GM23338 (cell line): ENCODE measurements around the gene TMPRSS3. TPM values are rescaled to one million over a fixed set of nuclear protein-coding genes. Genes with fewer than 3 reads are reported as not detected.

ENCODE experiments used
- ATAC-seq: fragments of 200-7000 bp; cut with Tn5 transposase; 3 replicates; pipeline ENCODE4 v1.9.1; 2020
- DNase-seq: peaks from one replicate; pipeline ENCODE4 v3.0.0-alpha.2; 2015; ENCODE audit warnings: low spot score
- H2AFZ ChIP-seq: fragments of 200-600 bp; sonication (generic); 2 replicates; pipeline ENCODE4 v1.8.0; 2016; ENCODE audit warnings: antibody characterized with exemption, mild to moderate bottlenecking, moderate library complexity
- H3F3A ChIP-seq: fragments of 200-600 bp; sonication (generic); replicated peaks from 2 replicates; pipeline ENCODE4 v1.8.0; 2017; ENCODE audit warnings: antibody characterized with exemption, mixed run types, low read depth
- H3K27ac ChIP-seq: fragments of 200-600 bp; sonication (generic); 2 replicates; pipeline ENCODE4 v1.6.1; 2016; ENCODE audit warnings: low read depth
- H3K27me3 ChIP-seq: fragments of 200-600 bp; sonication (generic); 2 replicates; pipeline ENCODE4 v1.8.0; 2016; ENCODE audit warnings: mild to moderate bottlenecking, mixed run types, moderate library complexity; ENCODE audit not compliant: insufficient read depth
- H3K36me3 ChIP-seq: fragments of 200-600 bp; sonication (generic); 2 replicates; pipeline ENCODE4 v1.8.0; 2016; ENCODE audit warnings: mild to moderate bottlenecking; ENCODE audit not compliant: insufficient read depth
- H3K4me1 ChIP-seq: fragments of 200-600 bp; sonication (generic); 2 replicates; pipeline ENCODE4 v1.8.0; 2016; ENCODE audit warnings: mild to moderate bottlenecking, moderate library complexity; ENCODE audit not compliant: insufficient read depth
- H3K4me2 ChIP-seq: fragments of 200-600 bp; sonication (generic); 2 replicates; pipeline ENCODE4 v1.7.1; 2017; ENCODE audit warnings: mixed run types
- H3K4me3 ChIP-seq: fragments of 200-600 bp; sonication (generic); 2 replicates; pipeline ENCODE4 v1.6.1; 2016; ENCODE audit warnings: mixed run types
- H3K79me2 ChIP-seq: fragments of 200-600 bp; sonication (generic); replicated peaks from 2 replicates; pipeline ENCODE4 v1.8.0; 2017; ENCODE audit warnings: mild to moderate bottlenecking; ENCODE audit not compliant: insufficient read depth
- H3K9me2 ChIP-seq: fragments of 200-600 bp; sonication (generic); 2 replicates; pipeline ENCODE4 v1.8.0; 2017; ENCODE audit not compliant: insufficient read depth
- H4K20me1 ChIP-seq: fragments of 200-600 bp; sonication (generic); replicated peaks from 2 replicates; pipeline ENCODE4 v1.8.0; 2017; ENCODE audit warnings: mild to moderate bottlenecking; ENCODE audit not compliant: insufficient read depth
- H3K27ac Mint-ChIP-seq: 2 replicates; pipeline ENCODE4 v1.8.0; 2020; ENCODE audit warnings: inconsistent platforms, mild to moderate bottlenecking, moderate library complexity, mixed read lengths
- H3K27me3 Mint-ChIP-seq: 3 replicates; pipeline ENCODE4 v1.8.0; 2022; ENCODE audit warnings: low read depth, mild to moderate bottlenecking, moderate library complexity, mixed read lengths, inconsistent platforms; ENCODE audit not compliant: insufficient read depth, poor library complexity
- H3K36me3 Mint-ChIP-seq: 3 replicates; pipeline ENCODE4 v1.8.0; 2021; ENCODE audit warnings: low read depth, mild to moderate bottlenecking, inconsistent platforms, moderate library complexity, mixed read lengths
- H3K4me1 Mint-ChIP-seq: 3 replicates; pipeline ENCODE4 v1.8.0; 2020; ENCODE audit warnings: mild to moderate bottlenecking, inconsistent platforms, mixed read lengths
- H3K4me3 Mint-ChIP-seq: 3 replicates; pipeline ENCODE4 v1.8.0; 2021; ENCODE audit warnings: moderate library complexity, mild to moderate bottlenecking, inconsistent platforms, mixed read lengths
- H3K9me3 Mint-ChIP-seq: 3 replicates; pipeline ENCODE4 v1.8.0; 2020; ENCODE audit warnings: moderate library complexity, mild to moderate bottlenecking, inconsistent platforms, mixed read lengths
- CREB1 ChIP-seq: fragments of 250-450 bp; sonication (Bioruptor Pico); IDR thresholded peaks from 2 replicates; pipeline ENCODE4 v1.5.0; 2020; ENCODE audit warnings: low read depth, mild to moderate bottlenecking, moderate library complexity
- CTCF ChIP-seq, 2 experiments: fragments of 200-600 bp in 1 of 2; sonication (generic) in 1 of 2; conservative IDR thresholded peaks; 2 replicates each; pipeline versions ENCODE4 v1.5.1 to v1.6.1; 2016 to 2017; ENCODE audit warnings: antibody characterized with exemption in 2 of 2, low read depth in 2 of 2, mild to moderate bottlenecking in 2 of 2, moderate library complexity in 1 of 2
- ETS1 ChIP-seq: IDR thresholded peaks from 2 replicates; pipeline ENCODE4 v1.6.1; 2016; ENCODE audit warnings: antibody characterized with exemption
- EZH2 ChIP-seq: fragments of 200-600 bp; sonication (generic); IDR thresholded peaks from one replicate; pipeline ENCODE4 v1.8.0; 2017; ENCODE audit warnings: antibody characterized with exemption, mild to moderate bottlenecking, low read depth; ENCODE audit not compliant: unreplicated experiment
- EZH2phosphoT487 ChIP-seq: fragments of 200-600 bp; sonication (generic); IDR thresholded peaks from one replicate; pipeline ENCODE4 v1.8.1; 2018; ENCODE audit warnings: antibody characterized with exemption; ENCODE audit not compliant: unreplicated experiment
- NANOG ChIP-seq: IDR thresholded peaks from 2 replicates; pipeline ENCODE4 v1.6.1; 2016; ENCODE audit warnings: antibody characterized with exemption, borderline replicate concordance
- POLR2AphosphoS5 ChIP-seq: IDR thresholded peaks from 2 replicates; pipeline ENCODE4 v1.6.1; 2016; ENCODE audit warnings: antibody characterized with exemption, low read depth
- REST ChIP-seq: IDR thresholded peaks from one replicate; pipeline ENCODE4 v1.6.1; 2018; ENCODE audit warnings: antibody characterized with exemption; ENCODE audit not compliant: unreplicated experiment
- STAT1 ChIP-seq: IDR thresholded peaks from one replicate; pipeline ENCODE4 v1.6.1; 2016; ENCODE audit warnings: antibody characterized with exemption; ENCODE audit not compliant: unreplicated experiment
- ZNF114 ChIP-seq: fragments of 250-450 bp; sonication (Bioruptor Pico); IDR thresholded peaks from 2 replicates; pipeline ENCODE4 v1.5.0; 2020; ENCODE audit warnings: mild to moderate bottlenecking, moderate library complexity
- ZNF462 ChIP-seq: fragments of 250-450 bp; sonication (Bioruptor Pico); IDR thresholded peaks from 2 replicates; pipeline ENCODE4 v1.5.0; 2020; ENCODE audit warnings: mild to moderate bottlenecking, moderate library complexity
- polyA plus RNA-seq: library from polyadenylated mRNA; unstranded; fragments of >200 nt; fragmentation: Nextera tagmentation; extraction: Ambion mirVana; gene quantifications from 2 replicates; pipeline ENCODE4 v1.2.1, GENCODE V29; 2016
- total RNA-seq: library from RNA; depleted of rRNA; stranded (reverse); fragments of >200 nt; shearing (Covaris generic); gene quantifications from 2 replicates; pipeline ENCODE4 v1.2.3, GENCODE V29; 2014

The TMPRSS3 gene
- total and polyA plus RNA-seq, 2 experiments from 2014 or later: 0.17 TPM; not detected in 1

DNA sequence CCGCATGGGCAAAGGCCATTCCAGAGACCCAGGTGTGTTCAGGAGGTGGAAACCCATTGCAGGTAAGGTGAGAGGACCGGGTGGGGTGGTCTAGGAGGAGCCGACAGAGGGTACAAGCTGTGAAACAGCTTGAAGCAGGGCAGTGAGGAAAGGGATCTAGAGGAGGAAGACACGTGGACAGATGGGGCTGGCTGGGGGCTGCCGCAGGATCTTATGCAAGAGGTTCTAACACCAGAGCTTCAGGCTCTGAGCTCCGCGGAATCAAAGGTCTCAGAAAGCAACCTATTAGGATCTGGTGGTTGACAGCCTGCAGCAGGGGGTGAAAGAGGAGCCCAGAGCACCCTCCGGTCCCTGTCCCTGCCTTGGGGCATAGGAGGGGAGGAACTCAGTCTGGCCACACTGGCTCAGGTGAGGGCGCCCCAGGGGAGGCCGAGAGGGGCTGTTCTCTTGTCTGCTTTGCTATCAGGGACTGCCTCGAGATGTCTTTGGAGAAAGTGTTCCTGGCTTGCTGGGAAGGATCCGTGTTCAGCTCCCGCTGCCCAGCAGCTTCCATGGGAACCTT, 31.5 kb downstream of the TMPRSS3 start:
- peaks cover 6% of the 10 kb centered on the region for H3K36me3 Mint-ChIP-seq
- Histone ChIP-seq H3F3A (no peaks in the 10 kb centered on the region), H4K20me1 (no peaks in the 10 kb centered on the region), H3K79me2 (no peaks in the 10 kb centered on the region), H3K36me3 (no peaks in the 10 kb centered on the region), H2AFZ (no peak overlapping the region), H3K4me3 (no peak overlapping the region), H3K4me1 (no peaks in the 10 kb centered on the region), H3K4me2 (no peak overlapping the region), H3K27ac (no peak overlapping the region), H3K9me2 (no peaks in the 10 kb centered on the region), H3K27me3 (no peaks in the 10 kb centered on the region)
- no peak overlapping the region for H3K4me3 Mint-ChIP-seq
- peaks cover 7% of the 10 kb centered on the region for H3K27me3 Mint-ChIP-seq
- ATAC-seq: no peak
- H3K27ac Mint-ChIP-seq: no peak overlapping the region
- TF ChIP-seq EZH2phosphoT487 (no peak), ZNF114 (CRISPR knock-in tag) (no peak), REST (no peak), ZNF462 (CRISPR knock-in tag) (no peak), NANOG (no peak), STAT1 (no peak), CTCF (conservative IDR thresholded peaks at IDR 0.05; ENCODE audit: low read depth in 2 of 2) (no peak), POLR2AphosphoS5 (no peak), CREB1 (CRISPR knock-in tag) (no peak), ETS1 (no peak), EZH2 (no peak)
- DNase-seq: no peak
- peaks cover 9% of the 10 kb centered on the region for H3K4me1 Mint-ChIP-seq
- H3K9me3 Mint-ChIP-seq: peaks cover 10% of the 10 kb centered on the region
